GM21367 (cell line): ENCODE measurements around the gene PWWP2B.

Experiments
- ATAC-seq: cut with Tn5 transposase; IDR thresholded peaks from one replicate; pipeline ENCODE4 v1.9.1; 2021; ENCODE audit not compliant: unreplicated experiment

Gene PWWP2B

GRCh38 chr10:132466520-132467463, 69.8 kb downstream of the PWWP2B start:
- no peak for ATAC-seq
